KOPT-K1 (cell line): Measurements from ENCODE around the gene CRB2.

Experiments used
- H3K27ac ChIP-seq: fragments of 200-600 bp; sonication (generic); 2 replicates; pipeline ENCODE4 v1.5.1; 2016; ENCODE audit warnings: antibody characterized with exemption, mild to moderate bottlenecking, low read depth, low read length; ENCODE audit not compliant: poor library complexity, severe bottlenecking
- H3K36me3 ChIP-seq: fragments of 200-600 bp; sonication (generic); 2 replicates; pipeline ENCODE4 v1.5.1; 2017; ENCODE audit warnings: antibody characterized with exemption, mild to moderate bottlenecking, low read length, moderate library complexity; ENCODE audit not compliant: insufficient read depth
- H3K9me3 ChIP-seq: fragments of 200-600 bp; sonication (generic); 2 replicates; pipeline ENCODE4 v1.5.1; 2017; ENCODE audit warnings: antibody characterized with exemption, low read length, mild to moderate bottlenecking; ENCODE audit not compliant: insufficient read depth, poor library complexity, severe bottlenecking

The CRB2 gene

DNA sequence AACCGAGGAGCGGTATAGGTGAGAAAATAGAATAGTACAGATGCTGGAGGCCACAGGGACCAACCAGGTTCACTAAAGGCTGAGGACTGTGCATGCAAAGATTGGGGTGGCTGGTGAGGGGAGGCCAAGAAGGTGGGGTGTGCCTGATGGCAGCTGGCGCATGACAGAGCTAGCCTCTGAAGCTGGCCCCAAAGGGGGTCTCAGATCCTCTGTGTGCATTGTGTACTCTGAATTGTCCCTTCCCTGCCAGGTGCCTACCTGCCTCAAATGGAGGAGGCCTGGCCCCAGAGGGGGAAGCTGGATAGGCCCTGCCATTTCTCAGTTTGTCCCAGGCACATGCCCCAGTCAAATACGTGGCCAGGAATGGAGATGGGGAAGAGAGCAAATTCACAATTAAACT, 63.1 kb downstream of the CRB2 start:
- no peaks in the 10 kb centered on the region for H3K9me3 ChIP-seq
- H3K36me3 ChIP-seq, result no peaks in the 10 kb centered on the region
- no peak overlapping the region for H3K27ac ChIP-seq

DNA sequence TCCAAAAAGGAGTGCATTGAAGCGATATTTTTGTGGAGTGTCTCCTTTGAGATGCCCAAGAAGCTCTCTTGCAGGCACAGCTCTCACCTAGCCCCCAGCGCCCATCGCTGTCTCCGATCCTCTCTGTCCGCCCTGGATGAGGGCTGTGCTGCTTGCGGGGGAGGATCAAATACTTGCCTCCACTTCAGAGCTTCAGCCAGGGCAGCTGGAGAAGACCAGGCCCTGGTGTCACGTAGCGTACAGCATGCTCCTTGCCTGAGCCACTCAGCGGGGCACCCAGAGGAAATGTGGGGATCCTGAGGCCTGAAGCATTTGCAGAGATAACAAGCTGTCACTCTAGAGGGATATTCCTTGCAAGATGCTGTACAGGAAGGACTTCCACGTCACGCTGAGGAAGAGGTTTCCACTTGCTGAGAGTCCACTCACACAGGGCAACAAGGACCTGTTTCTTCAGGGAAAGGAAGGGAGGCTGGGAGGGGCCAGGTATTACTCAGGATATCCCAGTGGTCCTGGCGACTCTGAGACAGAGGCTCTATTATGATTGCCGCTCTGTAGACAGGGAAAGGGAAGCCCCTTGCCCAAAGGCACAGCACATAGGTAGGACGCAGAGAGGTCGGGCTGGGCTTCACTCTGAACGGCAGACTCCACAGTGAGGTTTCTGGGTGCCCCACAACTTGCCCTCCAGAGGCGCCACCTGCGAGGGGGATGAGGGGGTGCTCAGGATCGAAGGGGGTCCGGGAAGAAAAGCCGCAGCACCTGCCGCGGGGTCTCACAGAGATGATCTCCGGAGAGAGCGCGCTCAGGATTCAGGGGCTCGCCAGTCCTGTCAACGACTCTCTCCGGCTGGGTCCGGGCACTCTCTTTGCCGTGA, 64.0 kb downstream of the CRB2 start:
- no peak overlapping the region for H3K27ac ChIP-seq
- no peaks in the 10 kb centered on the region for H3K9me3 ChIP-seq
- no peaks in the 10 kb centered on the region for H3K36me3 ChIP-seq

DNA sequence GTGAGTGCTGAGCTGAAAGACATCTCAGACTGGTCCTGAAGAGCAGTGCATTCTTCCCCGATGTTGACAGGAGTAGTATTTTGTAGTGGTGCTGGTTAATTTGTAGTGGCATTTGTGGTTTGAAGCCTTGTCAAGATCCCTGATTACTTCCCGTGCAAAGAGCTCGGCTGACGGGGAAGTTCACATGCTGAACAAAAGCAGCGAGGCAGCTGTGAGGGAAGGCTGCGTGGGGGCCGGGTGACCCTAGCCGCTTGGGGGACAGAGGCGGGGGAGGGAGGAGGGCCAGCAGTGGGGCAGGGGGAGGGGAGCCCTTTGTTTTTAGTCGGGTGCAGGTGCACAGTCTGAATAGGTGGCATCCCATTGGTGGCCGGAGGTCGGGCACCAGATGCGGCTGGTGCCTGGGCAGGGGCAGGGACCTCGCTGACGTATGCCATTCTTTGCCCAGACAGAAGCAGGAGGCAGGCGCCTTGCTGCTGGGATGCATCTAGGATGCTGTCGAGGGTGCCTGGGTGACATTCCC, 64.7 kb downstream of the CRB2 start:
- Histone ChIP-seq H3K9me3 (no peaks in the 10 kb centered on the region), H3K36me3 (no peaks in the 10 kb centered on the region), H3K27ac (no peak overlapping the region)

DNA sequence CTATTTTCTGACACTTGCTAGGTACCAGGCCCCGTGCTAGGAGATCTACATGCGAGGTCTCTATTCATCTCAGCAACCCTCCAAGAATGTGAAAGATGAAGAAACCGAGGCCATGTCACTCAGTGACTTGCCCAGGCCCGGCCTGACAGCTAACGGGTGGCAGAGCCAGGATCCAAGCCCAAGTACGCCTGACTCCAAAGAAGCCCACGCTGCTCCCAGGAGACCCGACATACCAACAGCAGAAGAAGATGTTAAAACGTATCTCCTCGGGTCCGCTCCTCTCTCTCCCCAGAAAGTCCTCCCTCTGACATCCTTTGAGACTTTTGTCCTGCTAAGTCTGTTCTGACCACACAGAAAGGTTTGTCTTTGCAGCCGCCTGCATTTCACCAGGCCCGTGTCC, 65.2 kb downstream of the CRB2 start:
- H3K27ac ChIP-seq, result no peak overlapping the region
- H3K36me3 ChIP-seq, result no peaks in the 10 kb centered on the region
- H3K9me3 ChIP-seq, result no peaks in the 10 kb centered on the region

DNA sequence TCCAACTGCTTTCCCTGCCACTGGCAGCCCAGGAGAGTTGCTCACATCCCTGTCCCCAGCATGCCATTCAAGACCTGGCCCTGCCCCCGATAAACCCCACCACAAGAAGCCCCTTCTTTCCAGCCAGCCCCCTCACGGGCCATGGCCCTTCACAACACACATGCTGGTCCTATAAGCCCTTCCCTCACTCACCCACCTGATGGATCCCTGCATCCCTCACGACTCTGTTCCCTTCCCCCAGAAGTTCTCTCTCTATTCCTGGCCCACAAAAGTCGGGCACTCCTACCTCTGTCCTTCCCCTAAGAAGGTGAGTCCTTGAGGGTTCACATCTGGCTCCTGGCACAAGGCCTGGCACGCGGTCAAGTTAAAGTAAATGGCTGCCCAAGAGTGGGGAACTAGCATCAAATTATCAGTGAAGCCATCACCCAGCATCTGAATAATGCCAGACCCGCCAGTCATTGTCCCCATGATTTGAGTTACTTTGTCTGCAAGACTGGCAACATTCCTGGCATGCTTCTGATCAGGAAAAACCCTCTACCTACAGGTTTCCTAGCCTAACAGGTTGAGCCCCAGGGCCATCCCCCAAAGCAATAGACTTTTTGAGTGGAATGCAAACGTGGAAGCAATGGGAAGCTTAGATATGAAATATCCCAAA, 65.9 kb downstream of the CRB2 start:
- no peaks in the 10 kb centered on the region for H3K36me3 ChIP-seq
- no peaks in the 10 kb centered on the region for H3K9me3 ChIP-seq
- no peak overlapping the region for H3K27ac ChIP-seq

DNA sequence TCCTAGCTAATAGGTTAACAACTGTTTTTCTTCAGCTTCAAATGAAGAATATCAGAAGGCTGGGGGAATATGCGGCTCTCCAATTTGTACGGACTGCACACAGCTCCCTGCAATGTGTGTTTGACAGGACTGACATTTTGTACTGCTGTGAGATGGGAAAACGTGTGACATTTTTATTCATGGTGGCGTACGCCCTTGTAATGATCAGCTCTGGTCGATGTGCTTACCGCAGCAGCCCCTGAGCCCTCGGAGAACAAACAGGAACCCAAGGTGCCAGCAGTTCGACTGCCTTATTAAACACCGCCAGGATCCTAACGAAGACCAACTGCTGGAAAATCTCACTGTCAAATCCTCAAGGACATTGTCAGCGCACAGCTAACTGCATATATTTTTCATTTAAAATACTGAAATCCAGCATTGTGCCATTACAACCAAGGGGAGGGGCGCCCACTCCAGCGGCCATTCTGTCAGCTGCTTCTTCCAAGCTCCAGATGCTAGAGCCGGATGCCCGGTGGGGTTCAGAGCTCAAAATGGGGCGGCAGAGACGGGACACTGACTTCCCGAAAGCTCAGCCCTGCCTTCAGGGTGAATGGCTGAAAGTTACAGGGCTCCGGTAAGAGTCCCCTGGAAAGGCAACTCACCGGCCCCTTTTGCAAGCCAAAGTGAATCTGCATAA, 66.8 kb downstream of the CRB2 start:
- H3K36me3 ChIP-seq, result no peaks in the 10 kb centered on the region; the same call in 1 of the 2 replicates
- H3K27ac ChIP-seq, result no peak overlapping the region
- no peaks in the 10 kb centered on the region for H3K9me3 ChIP-seq

DNA sequence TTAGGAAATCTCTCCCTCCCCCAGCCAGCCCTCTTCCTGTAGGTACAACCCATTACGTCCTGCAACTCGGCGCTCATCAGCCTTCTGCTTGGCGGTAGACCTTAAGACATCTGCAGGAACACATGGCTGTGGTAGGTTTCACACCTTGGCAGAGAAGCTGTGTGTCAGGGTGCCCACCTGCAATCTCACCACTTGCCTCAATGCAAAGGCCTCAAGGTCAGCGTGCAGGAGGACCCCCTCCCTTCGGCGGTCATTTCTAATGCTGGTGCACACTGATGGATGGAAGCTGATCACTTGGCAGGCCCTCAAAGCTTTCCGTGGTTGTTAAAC, 67.3 kb downstream of the CRB2 start:
- Histone ChIP-seq H3K27ac (no peak overlapping the region), H3K36me3 (no peaks in the 10 kb centered on the region; the same call in 1 of the 2 replicates), H3K9me3 (no peaks in the 10 kb centered on the region)

DNA sequence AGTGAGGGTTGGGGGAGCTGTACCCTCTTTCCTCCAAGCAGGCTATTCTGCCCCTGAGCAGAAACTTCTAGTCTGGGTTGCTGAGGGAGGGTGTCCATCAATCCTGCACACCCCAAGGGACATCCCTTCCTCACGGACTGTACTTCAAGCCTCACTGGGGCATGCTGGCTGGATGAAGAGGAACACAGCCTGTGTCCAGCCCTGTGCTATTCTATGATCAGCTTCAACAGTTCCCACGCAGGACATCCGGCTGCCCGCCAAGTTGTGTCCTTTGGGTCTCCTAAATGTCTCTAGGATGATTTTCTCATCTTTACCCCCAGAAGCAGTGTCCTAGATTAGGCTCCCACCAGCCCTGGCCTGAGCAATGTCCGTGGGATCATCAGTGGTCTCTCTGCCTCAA, 68.1 kb downstream of the CRB2 start:
- H3K36me3 ChIP-seq, result no peaks in the 10 kb centered on the region; the same call in 1 of the 2 replicates
- no peak overlapping the region for H3K27ac ChIP-seq
- no peaks in the 10 kb centered on the region for H3K9me3 ChIP-seq

DNA sequence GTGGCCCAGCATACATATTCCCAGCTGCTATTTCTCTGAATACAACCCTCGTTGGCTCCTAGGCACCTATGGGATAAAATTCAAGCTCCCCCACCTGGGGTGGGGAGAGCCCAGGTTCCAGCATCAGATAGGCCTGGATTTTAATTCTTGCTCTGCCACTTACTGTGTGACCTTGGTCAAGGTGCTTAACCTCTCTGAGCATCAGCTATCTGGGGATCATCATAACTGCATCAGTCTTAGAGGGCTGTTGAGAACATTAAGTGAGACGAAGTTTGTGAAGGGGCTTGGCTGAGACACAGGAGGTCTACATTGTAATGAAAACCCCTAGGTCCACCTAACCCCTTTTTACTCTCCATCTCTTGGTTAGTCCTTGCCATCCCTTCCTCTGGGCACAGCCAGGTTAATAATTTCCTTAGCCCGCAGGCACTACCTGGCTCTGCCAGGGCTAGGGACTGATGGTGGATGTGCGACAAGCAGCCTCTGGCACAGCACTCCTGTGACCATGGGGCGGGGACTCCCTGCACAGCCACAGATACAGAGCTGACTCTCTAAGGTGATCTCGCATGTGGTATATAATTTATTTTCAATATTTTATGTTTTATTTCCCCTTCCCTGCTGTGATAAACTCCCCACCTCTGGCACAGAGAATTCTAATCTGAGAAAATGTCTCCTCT, 68.7 kb downstream of the CRB2 start:
- no peak overlapping the region for H3K27ac ChIP-seq
- no peaks in the 10 kb centered on the region; the same call in 1 of the 2 replicates for H3K36me3 ChIP-seq
- no peaks in the 10 kb centered on the region for H3K9me3 ChIP-seq

DNA sequence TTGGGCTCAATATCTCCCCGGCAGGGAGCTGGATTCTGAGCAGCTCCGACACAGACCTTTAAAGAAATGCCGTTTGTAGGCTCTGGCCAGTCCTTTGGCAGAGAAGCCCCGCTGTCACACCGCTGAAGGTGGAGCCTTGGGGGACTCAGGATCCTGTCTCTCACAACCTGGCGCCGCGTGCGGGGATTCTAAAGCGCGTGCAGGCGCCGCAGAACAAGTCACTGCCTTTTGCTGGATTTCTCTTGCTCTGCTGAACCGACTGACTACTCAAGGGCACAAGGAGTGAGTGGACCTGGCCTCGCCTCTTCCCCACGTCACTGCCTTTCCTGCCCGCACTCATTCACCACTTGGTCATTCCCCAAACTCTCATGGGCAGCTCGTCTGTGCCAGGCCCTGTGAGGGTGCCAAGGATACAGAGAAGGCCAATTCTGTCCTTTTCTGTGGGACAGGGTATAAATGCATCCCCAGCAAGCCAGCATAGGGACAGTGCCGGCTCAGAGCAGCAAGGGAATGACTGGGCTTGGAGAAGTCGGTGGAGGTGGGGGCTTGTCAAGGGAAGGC, 69.3 kb downstream of the CRB2 start:
- H3K36me3 ChIP-seq, result no peaks in the 10 kb centered on the region; the same call in 1 of the 2 replicates
- H3K9me3 ChIP-seq, result no peaks in the 10 kb centered on the region
- H3K27ac ChIP-seq, result no peak overlapping the region

DNA sequence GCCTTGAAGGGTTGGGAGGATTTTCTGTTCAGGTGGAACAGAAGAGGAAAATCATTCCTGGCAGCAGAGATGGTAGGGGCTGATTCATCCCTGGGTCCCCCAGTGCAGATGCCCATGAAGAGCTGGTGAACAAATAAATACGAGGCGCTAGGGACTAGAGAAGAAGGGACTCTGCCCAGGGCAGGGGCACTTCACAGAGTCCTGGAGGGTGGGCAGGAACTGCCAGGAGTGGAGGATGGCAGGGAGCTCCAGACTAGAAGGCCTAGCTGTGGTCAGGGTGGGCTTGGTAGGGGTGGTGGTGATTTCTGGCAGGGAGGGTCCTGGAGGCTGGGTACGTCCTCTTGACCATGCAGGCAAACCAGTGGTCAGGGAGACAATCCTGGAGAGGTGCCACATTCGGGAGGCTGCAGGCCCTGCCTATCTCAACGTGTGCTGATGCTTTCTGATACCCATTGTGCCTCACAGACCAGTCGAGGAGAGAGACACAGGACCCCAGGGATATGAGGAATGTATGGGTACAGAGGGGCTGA, 69.9 kb downstream of the CRB2 start:
- Histone ChIP-seq H3K9me3 (no peaks in the 10 kb centered on the region), H3K27ac (no peak overlapping the region), H3K36me3 (no peaks in the 10 kb centered on the region; the same call in 1 of the 2 replicates)

DNA sequence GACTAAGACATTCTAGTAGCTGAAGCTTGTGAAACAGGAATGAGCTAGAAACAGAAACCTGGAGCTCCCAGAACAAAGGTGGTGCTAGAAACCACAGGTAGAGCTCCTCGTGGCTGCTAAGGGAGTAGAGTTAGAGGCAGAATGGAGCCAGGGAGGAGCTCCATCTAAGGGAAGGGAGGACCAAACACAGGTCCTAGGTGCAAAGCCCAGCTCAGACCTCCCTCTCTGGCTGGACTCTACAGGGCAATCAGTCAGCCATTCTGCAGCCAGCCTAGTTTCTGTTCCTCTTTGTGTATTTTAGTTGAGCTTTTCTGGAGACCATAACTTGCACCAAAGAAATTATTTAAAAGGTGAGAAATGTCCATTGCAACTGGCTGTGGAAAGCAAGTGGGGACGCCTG, 70.4 kb downstream of the CRB2 start:
- H3K27ac ChIP-seq, result no peak overlapping the region
- no peaks in the 10 kb centered on the region; the same call in 1 of the 2 replicates for H3K36me3 ChIP-seq
- H3K9me3 ChIP-seq, result no peaks in the 10 kb centered on the region
